Measurements from ENCODE around the gene SART1.

DNA sequence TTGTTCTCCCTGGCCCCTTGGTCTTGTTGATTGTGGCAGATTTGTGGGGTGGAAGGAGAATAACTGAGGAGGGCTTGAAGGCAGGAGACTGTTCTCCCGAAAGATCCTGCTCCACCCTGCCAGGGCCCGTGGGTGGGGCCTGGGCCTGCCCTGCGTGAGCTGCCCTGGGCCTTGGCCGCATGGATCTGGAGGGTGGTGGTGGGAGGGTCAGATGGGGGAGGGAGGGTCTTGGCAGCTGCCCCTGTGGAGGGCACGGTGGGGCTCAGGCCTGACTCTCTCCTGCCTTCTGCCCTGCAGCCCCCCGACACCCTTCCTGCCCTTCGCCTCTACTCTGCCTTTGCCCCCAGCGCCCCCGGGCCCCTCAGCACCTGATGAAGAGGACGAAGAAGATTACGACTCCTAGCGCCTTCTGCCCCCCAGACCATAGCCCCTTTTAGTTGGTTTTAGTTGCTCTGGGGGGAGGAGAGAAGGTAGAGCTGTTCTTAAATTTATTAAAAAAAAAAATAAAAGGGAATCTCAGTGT lies 40.4 kb upstream of the SART1 start:
- TF ChIP-seq POLR2A (IDR thresholded peaks at IDR 0.05; ENCODE audit: low read depth, low read length) (no peak), TCF12 (IDR thresholded peaks at IDR 0.05; ENCODE audit: low read depth, low read length) (no peak), ZNF217 (IDR thresholded peaks at IDR 0.05) (no peak), NFYB (IDR thresholded peaks at IDR 0.05; ENCODE audit: insufficient read depth, low read depth, low read length) (no peak), SP1 (IDR thresholded peaks at IDR 0.05; ENCODE audit: low read depth, low read length) (no peak), TAF1 (IDR thresholded peaks at IDR 0.05; ENCODE audit: borderline replicate concordance, low read depth, low read length) (no peak), EP300 (IDR thresholded peaks at IDR 0.05; ENCODE audit: borderline replicate concordance in 1 of 2, control insufficient read depth in 1 of 2, low read depth in 2 of 2, low read length in 2 of 2) (no peak)
- TF ChIP-seq, protein P1, sequence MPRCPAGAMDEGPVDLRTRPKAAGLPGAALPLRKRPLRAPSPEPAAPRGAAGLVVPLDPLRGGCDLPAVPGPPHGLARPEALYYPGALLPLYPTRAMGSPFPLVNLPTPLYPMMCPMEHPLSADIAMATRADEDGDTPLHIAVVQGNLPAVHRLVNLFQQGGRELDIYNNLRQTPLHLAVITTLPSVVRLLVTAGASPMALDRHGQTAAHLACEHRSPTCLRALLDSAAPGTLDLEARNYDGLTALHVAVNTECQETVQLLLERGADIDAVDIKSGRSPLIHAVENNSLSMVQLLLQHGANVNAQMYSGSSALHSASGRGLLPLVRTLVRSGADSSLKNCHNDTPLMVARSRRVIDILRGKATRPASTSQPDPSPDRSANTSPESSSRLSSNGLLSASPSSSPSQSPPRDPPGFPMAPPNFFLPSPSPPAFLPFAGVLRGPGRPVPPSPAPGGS (IDR thresholded peaks at IDR 0.05; ENCODE audit: borderline replicate concordance, insufficient read depth, low read depth, low read length, poor library complexity, severe bottlenecking) = no peak
- TF ChIP-seq, protein P2, sequence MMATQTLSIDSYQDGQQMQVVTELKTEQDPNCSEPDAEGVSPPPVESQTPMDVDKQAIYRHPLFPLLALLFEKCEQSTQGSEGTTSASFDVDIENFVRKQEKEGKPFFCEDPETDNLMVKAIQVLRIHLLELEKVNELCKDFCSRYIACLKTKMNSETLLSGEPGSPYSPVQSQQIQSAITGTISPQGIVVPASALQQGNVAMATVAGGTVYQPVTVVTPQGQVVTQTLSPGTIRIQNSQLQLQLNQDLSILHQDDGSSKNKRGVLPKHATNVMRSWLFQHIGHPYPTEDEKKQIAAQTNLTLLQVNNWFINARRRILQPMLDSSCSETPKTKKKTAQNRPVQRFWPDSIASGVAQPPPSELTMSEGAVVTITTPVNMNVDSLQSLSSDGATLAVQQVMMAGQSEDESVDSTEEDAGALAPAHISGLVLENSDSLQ (IDR thresholded peaks at IDR 0.05) = no peak

All from GM12878 (cell line).